ENCODE data around the gene UBA6.
"Not testable (repeated sequence)": the region's sequence is repeated elsewhere in the genome, so short reads cannot be mapped to it uniquely, and the experiment has no call there.

The UBA6 gene

DNA sequence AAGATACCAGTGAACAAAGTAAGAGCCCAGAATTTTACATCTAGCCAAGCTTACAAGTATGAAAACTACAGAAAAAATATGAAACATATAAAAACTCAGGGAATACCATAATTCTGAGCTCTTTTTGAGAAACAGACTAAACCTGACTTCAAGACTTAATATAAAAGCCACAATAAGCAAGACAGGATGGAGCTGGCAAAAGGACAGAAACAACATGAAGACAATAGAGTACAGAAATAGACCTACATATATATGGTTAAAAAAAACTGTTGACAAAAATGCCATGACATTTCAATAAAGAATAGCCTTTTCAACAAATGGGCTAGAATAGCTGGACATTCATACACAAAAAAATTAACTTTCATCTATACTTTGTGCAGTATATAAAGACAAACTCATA is 49.4 kb downstream of the UBA6 start:
- DNase-seq (no peak), ATAC-seq (ENCODE audit: insufficient read depth, low read depth) (no peak)
- Histone ChIP-seq H3K27ac (ENCODE audit: low read length) (no peak overlapping the region), H3K9ac (ENCODE audit: low read depth, low read length) (no peak overlapping the region), H3K9me3 (ENCODE audit: insufficient read depth, low read length, severe bottlenecking) (no peaks in the 10 kb centered on the region), H3K79me2 (ENCODE audit: insufficient read depth, low read length) (no peaks in the 10 kb centered on the region), H4K20me1 (ENCODE audit: insufficient read depth, low read length) (no peaks in the 10 kb centered on the region; the same call in 1 of the 2 replicates), H3K36me3 (ENCODE audit: insufficient read depth, low read length) (peaks cover 37% of the 10 kb centered on the region), H3K4me3 (ENCODE audit: low read depth in 1 of 2, low read length in 2 of 2) (no peak overlapping the region), H2AFZ (ENCODE audit: low read depth, low read length) (no peak overlapping the region), H3K4me2 (ENCODE audit: insufficient read depth, low read length) (no peak overlapping the region), H3K27me3 (ENCODE audit: insufficient read depth, low read length, poor library complexity) (no peaks in the 10 kb centered on the region), H3K4me1 (ENCODE audit: insufficient read depth, low read length) (no peaks in the 10 kb centered on the region)
- TF ChIP-seq, protein P1, sequence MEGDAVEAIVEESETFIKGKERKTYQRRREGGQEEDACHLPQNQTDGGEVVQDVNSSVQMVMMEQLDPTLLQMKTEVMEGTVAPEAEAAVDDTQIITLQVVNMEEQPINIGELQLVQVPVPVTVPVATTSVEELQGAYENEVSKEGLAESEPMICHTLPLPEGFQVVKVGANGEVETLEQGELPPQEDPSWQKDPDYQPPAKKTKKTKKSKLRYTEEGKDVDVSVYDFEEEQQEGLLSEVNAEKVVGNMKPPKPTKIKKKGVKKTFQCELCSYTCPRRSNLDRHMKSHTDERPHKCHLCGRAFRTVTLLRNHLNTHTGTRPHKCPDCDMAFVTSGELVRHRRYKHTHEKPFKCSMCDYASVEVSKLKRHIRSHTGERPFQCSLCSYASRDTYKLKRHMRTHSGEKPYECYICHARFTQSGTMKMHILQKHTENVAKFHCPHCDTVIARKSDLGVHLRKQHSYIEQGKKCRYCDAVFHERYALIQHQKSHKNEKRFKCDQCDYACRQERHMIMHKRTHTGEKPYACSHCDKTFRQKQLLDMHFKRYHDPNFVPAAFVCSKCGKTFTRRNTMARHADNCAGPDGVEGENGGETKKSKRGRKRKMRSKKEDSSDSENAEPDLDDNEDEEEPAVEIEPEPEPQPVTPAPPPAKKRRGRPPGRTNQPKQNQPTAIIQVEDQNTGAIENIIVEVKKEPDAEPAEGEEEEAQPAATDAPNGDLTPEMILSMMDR (IDR thresholded peaks at IDR 0.05; ENCODE audit: borderline replicate concordance, extremely low read depth, low read length, poor library complexity, severe bottlenecking) = no peak
- TF ChIP-seq EZH2 (IDR thresholded peaks at IDR 0.05; ENCODE audit: borderline replicate concordance, low read depth, low read length, severe bottlenecking) = no peak

DNA sequence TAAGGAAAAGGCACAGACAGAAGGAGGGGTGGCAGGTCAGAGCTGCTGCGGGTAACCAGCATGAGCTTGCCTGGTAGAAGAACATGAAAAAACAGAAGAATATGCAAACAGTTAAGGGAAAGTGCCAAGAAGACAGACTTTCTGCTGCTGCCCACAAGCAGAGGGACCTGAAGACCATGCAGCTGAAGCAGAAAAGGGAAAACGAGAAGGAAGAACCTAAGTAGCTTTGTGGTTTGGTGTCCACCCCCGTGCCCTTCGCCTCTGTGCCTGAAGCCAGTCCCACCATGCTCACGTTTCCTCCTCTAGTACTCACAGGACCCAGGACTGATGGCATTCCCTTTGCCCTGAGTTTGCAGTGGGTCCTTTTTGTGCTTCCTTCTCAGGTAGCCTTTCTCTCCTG is 62.8 kb downstream of the UBA6 start:
- Histone ChIP-seq H3K79me2 (ENCODE audit: insufficient read depth, low read length) (no peaks in the 10 kb centered on the region), H3K9me3 (ENCODE audit: insufficient read depth, low read length, severe bottlenecking) (peaks cover 6% of the 10 kb centered on the region), H3K4me1 (ENCODE audit: insufficient read depth, low read length) (no peaks in the 10 kb centered on the region), H4K20me1 (ENCODE audit: insufficient read depth, low read length) (no peaks in the 10 kb centered on the region), H3K9ac (ENCODE audit: low read depth, low read length) (no peak overlapping the region), H3K27ac (ENCODE audit: low read length) (no peak overlapping the region), H3K27me3 (ENCODE audit: insufficient read depth, low read length, poor library complexity) (no peaks in the 10 kb centered on the region), H3K4me3 (ENCODE audit: low read depth in 1 of 2, low read length in 2 of 2) (no peak overlapping the region), H3K36me3 (ENCODE audit: insufficient read depth, low read length) (peaks cover 75% of the 10 kb centered on the region), H3K4me2 (ENCODE audit: insufficient read depth, low read length) (no peak overlapping the region), H2AFZ (ENCODE audit: low read depth, low read length) (no peak overlapping the region)
- DNase-seq (no peak), ATAC-seq (ENCODE audit: insufficient read depth, low read depth) (no peak)
- TF ChIP-seq, protein P1 (IDR thresholded peaks at IDR 0.05; ENCODE audit: borderline replicate concordance, extremely low read depth, low read length, poor library complexity, severe bottlenecking) = no peak
- no peak for TF ChIP-seq EZH2 (IDR thresholded peaks at IDR 0.05; ENCODE audit: borderline replicate concordance, low read depth, low read length, severe bottlenecking)

DNA sequence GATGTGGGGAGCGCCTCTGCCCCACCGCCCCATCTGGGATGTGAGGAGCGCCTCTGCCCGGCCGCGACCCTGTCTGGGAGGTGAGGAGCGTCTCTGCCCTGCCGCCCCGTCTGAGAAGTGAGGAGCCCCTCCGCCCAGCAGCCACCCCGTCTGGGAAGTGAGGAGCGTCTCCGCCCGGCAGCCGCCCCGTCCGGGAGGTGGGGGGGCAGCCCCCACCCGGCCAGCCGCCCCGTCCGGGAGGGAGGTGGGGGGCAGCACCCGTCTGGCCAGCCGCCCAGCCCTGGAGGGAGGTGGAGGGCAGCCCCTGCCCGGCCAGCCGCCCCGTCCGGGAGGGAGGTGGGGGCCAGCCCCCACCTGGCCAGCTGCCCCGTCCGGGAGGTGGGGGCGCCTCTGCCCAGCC is 64.0 kb downstream of the UBA6 start:
- H3K9ac ChIP-seq (ENCODE audit: low read depth, low read length); H2AFZ ChIP-seq (ENCODE audit: low read depth, low read length); H3K27me3 ChIP-seq (ENCODE audit: insufficient read depth, low read length, poor library complexity); H3K4me2 ChIP-seq (ENCODE audit: insufficient read depth, low read length); H4K20me1 ChIP-seq (ENCODE audit: insufficient read depth, low read length); H3K9me3 ChIP-seq (ENCODE audit: insufficient read depth, low read length, severe bottlenecking); H3K4me1 ChIP-seq (ENCODE audit: insufficient read depth, low read length); H3K27ac ChIP-seq (ENCODE audit: low read length); DNase-seq; H3K4me3 ChIP-seq (ENCODE audit: low read depth in 1 of 2, low read length in 2 of 2); ATAC-seq (ENCODE audit: insufficient read depth, low read depth); H3K79me2 ChIP-seq (ENCODE audit: insufficient read depth, low read length): not testable (repeated sequence)
- peaks cover 82% of the 10 kb centered on the region for H3K36me3 ChIP-seq (ENCODE audit: insufficient read depth, low read length)

DNA sequence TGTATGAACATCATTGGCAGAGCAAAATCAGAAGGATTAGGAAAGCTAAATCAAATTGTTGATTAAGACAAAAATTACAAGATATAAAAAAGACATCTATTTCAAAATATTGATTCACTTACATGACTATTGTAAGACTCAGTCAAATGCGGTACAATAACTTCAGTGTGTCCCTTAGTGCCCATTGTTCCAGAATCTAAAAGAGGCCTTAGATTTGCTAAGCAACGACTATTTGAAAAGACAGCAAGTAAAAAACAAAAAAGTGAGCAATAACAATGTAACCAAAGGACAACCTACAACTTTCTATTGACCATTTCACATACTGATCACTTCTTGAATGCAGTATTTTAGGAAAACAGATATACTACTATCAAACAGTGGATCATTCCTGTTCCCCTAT is 65.6 kb downstream of the UBA6 start:
- ATAC-seq (ENCODE audit: insufficient read depth, low read depth) (no peak), DNase-seq (no peak)
- no peak for TF ChIP-seq EZH2 (IDR thresholded peaks at IDR 0.05; ENCODE audit: borderline replicate concordance, low read depth, low read length, severe bottlenecking)
- TF ChIP-seq, protein P1 (IDR thresholded peaks at IDR 0.05; ENCODE audit: borderline replicate concordance, extremely low read depth, low read length, poor library complexity, severe bottlenecking) = no peak
- Histone ChIP-seq H3K4me3 (ENCODE audit: low read depth in 1 of 2, low read length in 2 of 2) (no peak overlapping the region), H3K9me3 (ENCODE audit: insufficient read depth, low read length, severe bottlenecking) (peaks cover 6% of the 10 kb centered on the region), H3K36me3 (ENCODE audit: insufficient read depth, low read length) (peaks cover 83% of the 10 kb centered on the region), H3K9ac (ENCODE audit: low read depth, low read length) (no peak overlapping the region), H3K4me1 (ENCODE audit: insufficient read depth, low read length) (no peaks in the 10 kb centered on the region), H3K79me2 (ENCODE audit: insufficient read depth, low read length) (no peaks in the 10 kb centered on the region), H3K27me3 (ENCODE audit: insufficient read depth, low read length, poor library complexity) (no peaks in the 10 kb centered on the region), H4K20me1 (ENCODE audit: insufficient read depth, low read length) (no peaks in the 10 kb centered on the region), H3K27ac (ENCODE audit: low read length) (no peak overlapping the region), H2AFZ (ENCODE audit: low read depth, low read length) (no peak overlapping the region), H3K4me2 (ENCODE audit: insufficient read depth, low read length) (no peak overlapping the region)
